Measurements from ENCODE around the gene HOXD1.
A peak's percentile ranks its signal among the peaks of the same experiment; 100 is the strongest.

Gene HOXD1

GRCh38 chr2:176177580-176178037 lies 10.9 kb upstream of the HOXD1 start:
- DNase-seq, result no peak
- in situ Hi-C loops (cut with MboI; ENCODE audit: low pct_unique_long_range_greater_than_20kb, low sequenced_read_pairs), result no loop called here

- in situ Hi-C loops (cut with MboI; ENCODE audit: low pct_unique_long_range_greater_than_20kb, low sequenced_read_pairs), result no loop called here
- peak; percentile 60 for DNase-seq
Observed at GRCh38 chr2:176178038-176178756, 10.3 kb upstream of the HOXD1 start.

DNA sequence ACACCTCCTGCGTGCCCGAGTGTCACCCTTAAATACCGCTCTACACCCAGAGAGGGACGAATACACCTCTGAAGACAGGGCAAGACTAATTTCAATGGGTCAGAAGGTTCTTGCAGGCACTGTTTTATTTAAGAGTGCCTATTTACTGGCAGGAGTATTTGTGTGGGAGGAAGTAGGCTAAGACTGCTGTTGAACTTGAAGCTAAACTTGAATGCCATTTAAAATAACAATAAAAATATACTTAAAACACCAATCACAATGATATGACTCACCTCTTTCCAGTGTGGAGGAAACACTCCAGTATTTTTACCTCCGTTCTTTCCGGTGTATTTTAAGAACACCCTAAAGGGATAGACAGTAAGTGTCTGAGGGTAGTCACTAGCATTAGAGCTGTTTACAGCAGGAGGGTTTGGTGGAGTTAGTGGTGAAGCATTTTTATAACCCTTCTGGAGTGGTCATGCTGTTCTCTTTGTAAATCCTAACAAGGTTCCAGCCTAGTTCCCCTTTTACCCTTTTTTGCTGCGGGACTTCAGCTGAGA lies 9.6 kb upstream of the HOXD1 start:
- in situ Hi-C loops (cut with MboI; ENCODE audit: low pct_unique_long_range_greater_than_20kb, low sequenced_read_pairs), result no loop called here
- DNase-seq, result peak; percentile 48

- no peak for DNase-seq
- in situ Hi-C loops (cut with MboI; ENCODE audit: low pct_unique_long_range_greater_than_20kb, low sequenced_read_pairs), result no loop called here
Observed at GRCh38 chr2:176181551-176181950, 6.9 kb upstream of the HOXD1 start.

- in situ Hi-C loops (cut with MboI; ENCODE audit: low pct_unique_long_range_greater_than_20kb, low sequenced_read_pairs), result no loop called here
- DNase-seq, result no peak
Observed at GRCh38 chr2:176182671-176183070, 5.8 kb upstream of the HOXD1 start.

- DNase-seq, result no peak
- in situ Hi-C loops (cut with MboI; ENCODE audit: low pct_unique_long_range_greater_than_20kb, low sequenced_read_pairs), result no loop called here
Observed at GRCh38 chr2:176184749-176185148, 3.7 kb upstream of the HOXD1 start.

DNA sequence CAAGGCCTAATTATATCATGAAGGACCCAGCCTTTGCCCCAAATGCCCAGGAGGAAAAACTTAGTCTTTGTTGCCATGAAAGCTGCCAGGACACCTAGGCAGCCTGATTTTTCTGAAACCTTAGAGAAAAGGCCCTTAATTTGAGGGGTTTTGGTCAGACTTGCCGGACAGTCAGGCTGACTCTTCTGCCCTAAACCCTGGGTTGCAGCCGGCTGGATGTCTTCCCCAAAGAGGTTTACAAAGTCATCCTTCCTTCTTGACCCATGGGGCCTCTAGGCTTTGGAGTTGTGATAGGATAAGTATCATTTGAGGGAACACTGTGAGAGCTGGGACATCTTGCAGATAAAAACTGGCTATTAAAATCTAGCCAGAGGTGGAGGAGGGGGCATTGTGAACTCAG lies 2.4 kb upstream of the HOXD1 start:
- in situ Hi-C loops (cut with MboI; ENCODE audit: low pct_unique_long_range_greater_than_20kb, low sequenced_read_pairs), result no loop called here
- DNase-seq, result no peak

DNA sequence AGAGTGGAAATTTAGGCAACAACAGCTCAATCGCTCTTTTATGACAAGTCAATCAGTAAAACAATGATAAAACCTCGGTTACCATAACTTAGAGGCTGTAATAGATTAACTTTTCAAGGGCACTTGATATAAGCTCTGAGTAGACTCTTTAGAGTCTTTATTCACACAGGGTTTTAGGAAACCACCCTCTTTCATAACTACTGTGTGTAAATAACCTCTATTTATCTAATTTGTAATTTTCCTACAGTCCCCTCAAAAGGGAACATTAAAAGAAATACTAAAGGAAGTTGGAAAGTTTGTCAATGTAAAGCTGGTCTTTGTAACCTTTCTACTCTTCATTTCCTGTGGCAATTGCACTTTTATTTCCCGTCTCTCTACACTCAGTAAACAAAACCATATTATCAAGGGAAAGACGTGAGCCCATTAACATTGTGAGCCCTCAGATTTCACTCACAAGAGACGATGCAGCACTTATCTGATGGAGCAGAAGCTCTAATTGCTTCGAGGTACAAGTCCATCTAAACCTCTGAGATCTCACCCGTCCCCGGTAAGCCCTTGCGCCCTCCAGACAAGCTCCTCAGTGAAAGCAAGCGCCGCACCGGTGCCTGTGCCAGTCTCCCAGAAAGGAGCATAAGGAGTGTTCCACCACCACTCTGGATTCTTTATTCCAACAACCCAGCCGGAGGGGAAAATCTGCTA lies 1.1 kb upstream of the HOXD1 start:
- in situ Hi-C loops (cut with MboI; ENCODE audit: low pct_unique_long_range_greater_than_20kb, low sequenced_read_pairs), result no loop called here
- DNase-seq, result no peak

DNA sequence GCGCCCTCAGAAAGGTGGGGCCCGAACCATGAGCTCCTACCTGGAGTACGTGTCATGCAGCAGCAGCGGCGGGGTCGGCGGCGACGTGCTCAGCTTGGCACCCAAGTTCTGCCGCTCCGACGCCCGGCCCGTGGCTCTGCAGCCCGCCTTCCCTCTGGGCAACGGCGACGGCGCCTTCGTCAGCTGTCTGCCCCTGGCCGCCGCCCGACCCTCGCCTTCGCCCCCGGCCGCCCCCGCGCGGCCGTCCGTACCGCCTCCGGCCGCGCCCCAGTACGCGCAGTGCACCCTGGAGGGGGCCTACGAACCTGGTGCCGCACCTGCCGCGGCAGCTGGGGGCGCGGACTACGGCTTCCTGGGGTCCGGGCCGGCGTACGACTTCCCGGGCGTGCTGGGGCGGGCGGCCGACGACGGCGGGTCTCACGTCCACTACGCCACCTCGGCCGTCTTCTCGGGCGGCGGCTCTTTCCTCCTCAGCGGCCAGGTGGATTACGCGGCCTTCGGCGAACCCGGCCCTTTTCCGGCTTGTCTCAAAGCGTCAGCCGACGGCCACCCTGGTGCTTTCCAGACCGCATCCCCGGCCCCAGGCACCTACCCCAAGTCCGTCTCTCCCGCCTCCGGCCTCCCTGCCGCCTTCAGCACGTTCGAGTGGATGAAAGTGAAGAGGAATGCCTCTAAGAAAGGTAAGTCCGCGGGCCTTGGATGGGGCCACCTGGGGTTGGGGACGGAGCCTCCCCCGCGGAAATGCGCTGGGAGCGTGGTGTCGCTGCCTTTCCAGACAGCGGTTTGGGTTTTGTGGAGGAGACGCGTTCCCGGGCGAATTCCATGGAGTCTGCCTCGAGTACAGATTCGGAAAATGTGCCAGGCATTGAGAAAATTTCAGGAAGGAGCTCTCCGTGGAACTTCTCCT lies 559 bp downstream of the HOXD1 start:
- DNase-seq, result no peak
- in situ Hi-C loops (cut with MboI; ENCODE audit: low pct_unique_long_range_greater_than_20kb, low sequenced_read_pairs), result no loop called here

GRCh38 chr2:176189681-176190641 lies 1.5 kb downstream of the HOXD1 start:
- no peak for DNase-seq
- in situ Hi-C loops (cut with MboI; ENCODE audit: low pct_unique_long_range_greater_than_20kb, low sequenced_read_pairs), result no loop called here

DNA sequence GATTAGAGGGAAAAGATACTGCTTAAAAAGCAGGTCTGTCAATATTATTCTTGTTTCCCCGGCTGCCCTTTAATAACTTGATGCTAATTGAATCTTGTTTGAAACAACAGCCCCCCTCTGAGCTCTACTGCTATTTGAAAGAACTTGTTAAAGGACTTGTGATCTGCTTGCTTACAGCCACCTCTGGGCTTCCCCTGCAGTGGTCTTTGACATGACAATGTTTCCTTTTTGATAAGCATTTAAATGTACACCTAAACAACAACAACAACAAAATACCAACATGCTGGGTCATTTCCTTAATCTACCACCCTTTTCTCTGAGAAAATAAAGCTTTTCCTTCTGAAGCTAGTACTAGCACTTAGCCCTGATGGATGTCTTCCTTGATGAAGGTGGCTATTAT lies 3.9 kb downstream of the HOXD1 start:
- in situ Hi-C loops (cut with MboI; ENCODE audit: low pct_unique_long_range_greater_than_20kb, low sequenced_read_pairs), result no loop called here
- DNase-seq, result no peak

GRCh38 chr2:176193048-176193447 lies 4.6 kb downstream of the HOXD1 start:
- in situ Hi-C loops (cut with MboI; ENCODE audit: low pct_unique_long_range_greater_than_20kb, low sequenced_read_pairs), result no loop called here
- no peak for DNase-seq

- DNase-seq, result no peak
- in situ Hi-C loops (cut with MboI; ENCODE audit: low pct_unique_long_range_greater_than_20kb, low sequenced_read_pairs), result no loop called here
Observed at GRCh38 chr2:176199902-176200301, 11.4 kb downstream of the HOXD1 start.

- DNase-seq, result no peak
- in situ Hi-C loops (cut with MboI; ENCODE audit: low pct_unique_long_range_greater_than_20kb, low sequenced_read_pairs), result no loop called here
Observed at GRCh38 chr2:176200971-176201370, 12.5 kb downstream of the HOXD1 start.

DNA sequence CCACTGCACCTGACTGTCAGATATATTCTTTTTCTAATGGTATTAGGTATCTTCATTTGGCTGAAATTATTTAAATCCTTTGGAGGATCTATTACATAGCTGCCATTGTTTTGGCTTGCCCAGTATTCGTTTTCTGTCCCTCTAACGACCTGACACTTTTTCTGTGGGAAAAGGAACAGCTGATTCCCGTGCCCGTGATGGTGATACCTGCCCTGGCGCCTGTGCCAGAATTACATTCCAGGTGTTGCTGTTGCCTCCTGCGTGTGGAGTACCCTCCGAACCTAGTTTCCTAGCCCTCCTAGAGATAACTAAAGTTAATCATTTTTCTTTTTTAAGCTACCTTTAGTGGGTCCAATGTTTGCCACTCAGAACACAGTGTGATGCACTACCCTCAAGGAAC lies 14.0 kb downstream of the HOXD1 start:
- no peak for DNase-seq
- in situ Hi-C loops (cut with MboI; ENCODE audit: low pct_unique_long_range_greater_than_20kb, low sequenced_read_pairs), result no loop called here

GRCh38 chr2:176205126-176205525 lies 16.7 kb downstream of the HOXD1 start:
- DNase-seq, result no peak
- in situ Hi-C loops (cut with MboI; ENCODE audit: low pct_unique_long_range_greater_than_20kb, low sequenced_read_pairs), result no loop called here

DNA sequence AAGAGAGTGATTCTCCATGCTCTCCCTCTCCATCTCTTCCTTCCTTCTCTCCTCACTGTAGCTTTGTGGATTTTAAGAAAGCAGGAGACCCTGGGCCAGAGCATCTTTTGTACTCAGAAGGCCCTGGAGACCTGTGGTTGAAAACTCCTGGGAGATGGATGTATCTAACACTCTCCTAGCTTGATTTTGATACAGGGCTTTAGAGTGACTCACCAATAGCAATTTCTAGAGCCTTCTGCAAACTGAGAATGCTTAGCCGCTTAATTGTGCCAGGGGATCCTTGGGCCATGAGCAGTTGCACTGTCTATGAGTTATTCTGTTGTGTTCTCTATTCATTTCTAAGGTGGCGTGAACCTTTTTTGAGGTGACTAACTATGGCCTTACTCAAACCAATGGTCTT lies 17.7 kb downstream of the HOXD1 start:
- in situ Hi-C loops (cut with MboI; ENCODE audit: low pct_unique_long_range_greater_than_20kb, low sequenced_read_pairs), result no loop called here
- no peak for DNase-seq

DNA sequence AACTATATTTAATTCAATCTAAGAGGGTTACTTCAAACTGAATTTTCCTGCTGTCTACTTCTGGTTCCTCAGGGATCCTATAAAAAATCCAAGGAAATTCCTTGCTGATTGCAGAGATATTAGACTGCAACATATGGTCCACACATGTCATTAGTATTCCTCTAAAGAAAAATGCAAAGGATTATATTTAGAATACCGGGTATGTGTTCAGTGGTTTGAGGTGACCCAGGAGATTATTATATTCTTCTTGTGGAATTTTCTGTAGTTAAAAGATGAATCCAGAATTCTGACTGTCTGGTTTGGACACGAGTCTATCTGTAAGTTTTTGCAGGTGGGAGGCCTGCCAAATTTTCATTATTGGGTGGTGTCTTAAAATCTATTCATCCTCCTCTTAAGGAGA lies 18.2 kb downstream of the HOXD1 start:
- in situ Hi-C loops (cut with MboI; ENCODE audit: low pct_unique_long_range_greater_than_20kb, low sequenced_read_pairs), result no loop called here
- no peak for DNase-seq

DNA sequence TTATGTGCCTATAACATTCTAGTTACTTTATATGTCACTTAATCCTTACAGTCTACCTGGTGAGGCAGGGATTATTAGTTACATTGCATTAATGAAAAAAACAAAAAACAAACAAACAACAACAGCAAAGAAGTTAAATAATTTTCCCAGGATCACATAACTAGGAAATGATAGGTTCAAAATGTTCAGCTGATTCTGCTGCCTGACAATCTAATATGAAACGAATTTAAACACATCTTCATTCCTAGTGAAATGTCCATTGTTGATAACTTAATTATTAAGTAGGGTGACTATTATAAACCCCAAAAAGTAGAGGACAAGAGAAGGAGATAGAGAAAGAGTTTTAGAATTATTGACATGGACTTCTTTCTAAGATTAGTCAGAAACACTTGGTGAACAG lies 22.6 kb downstream of the HOXD1 start:
- DNase-seq, result no peak
- in situ Hi-C loops (cut with MboI; ENCODE audit: low pct_unique_long_range_greater_than_20kb, low sequenced_read_pairs), result no loop called here

All from KBM-7 (cell line).